Vagina (tissue), 2 donors: Measurements from ENCODE around the gene FCN3. TPM values are rescaled to one million over a fixed set of nuclear protein-coding genes. Genes with fewer than 3 reads are reported as not detected.
A peak's percentile ranks its signal among the peaks of the same experiment; 100 is the strongest.

ENCODE experiments used
- DNase-seq, 2 donors: peaks; one replicate each; pipeline ENCODE4 v3.0.0-alpha.2; 2017; ENCODE audit errors: extremely low spot score in 2 of 2
- H3K27ac ChIP-seq: fragments of 200-600 bp; sonication (generic); one replicate; pipeline ENCODE4 v1.5.1; 2019
- H3K27me3 ChIP-seq: fragments of 200-600 bp; sonication (generic); one replicate; pipeline ENCODE4 v1.5.1; 2019
- H3K36me3 ChIP-seq, 2 donors: fragments of 200-600 bp; sonication (generic); one replicate each; pipeline ENCODE4 v1.5.1; 2017 to 2019
- H3K4me1 ChIP-seq: fragments of 200-600 bp; sonication (generic); one replicate; pipeline ENCODE4 v1.5.1; 2019
- H3K4me3 ChIP-seq, 2 donors: fragments of 200-600 bp; sonication (generic); 1 replicate in 1 of 2; 2 replicates in 1 of 2; pipeline ENCODE4 v1.5.1; 2016 to 2019
- H3K9me3 ChIP-seq: fragments of 200-600 bp; sonication (generic); one replicate; pipeline ENCODE4 v1.5.1; 2019
- POLR2A ChIP-seq, 2 donors: fragments of 450-650 bp; IDR thresholded peaks; one replicate each; pipeline ENCODE4 v1.6.1; 2017; ENCODE audit warnings: antibody characterized with exemption in 2 of 2, mild to moderate bottlenecking in 2 of 2, moderate library complexity in 2 of 2
- POLR2AphosphoS5 ChIP-seq, 2 donors: sonication (generic); formaldehyde crosslinking; IDR thresholded peaks; one replicate each; pipeline ENCODE4 v1.9.0; 2017; ENCODE audit warnings: antibody characterized with exemption in 2 of 2, mild to moderate bottlenecking in 2 of 2, low read depth in 1 of 2; ENCODE audit not compliant: insufficient read depth in 1 of 2
- intact Hi-C: fragments of 100-400 bp; cut with DNase I; formaldehyde crosslinking; loops from one replicate; pipeline ENCODE4 v1.15.1; 2023
- total RNA-seq: library from RNA; depleted of rRNA; stranded (reverse); fragments of >200 nt; gene quantifications from one replicate; pipeline ENCODE4 v1.2.3, GENCODE V29; 2016
- TF ChIP-seq, protein P1 (sequence below), 3 experiments: fragments of 450-650 bp in 2 of 3; fragments of 200-600 bp in 1 of 3; sonication (generic) in 1 of 3; IDR thresholded peaks; one replicate each; pipeline ENCODE4 v1.5.1; 2017 to 2019; ENCODE audit warnings: antibody characterized with exemption in 3 of 3, mild to moderate bottlenecking in 2 of 3, moderate library complexity in 2 of 3

FCN3 gene
- total RNA-seq: 1.7 TPM

DNA sequence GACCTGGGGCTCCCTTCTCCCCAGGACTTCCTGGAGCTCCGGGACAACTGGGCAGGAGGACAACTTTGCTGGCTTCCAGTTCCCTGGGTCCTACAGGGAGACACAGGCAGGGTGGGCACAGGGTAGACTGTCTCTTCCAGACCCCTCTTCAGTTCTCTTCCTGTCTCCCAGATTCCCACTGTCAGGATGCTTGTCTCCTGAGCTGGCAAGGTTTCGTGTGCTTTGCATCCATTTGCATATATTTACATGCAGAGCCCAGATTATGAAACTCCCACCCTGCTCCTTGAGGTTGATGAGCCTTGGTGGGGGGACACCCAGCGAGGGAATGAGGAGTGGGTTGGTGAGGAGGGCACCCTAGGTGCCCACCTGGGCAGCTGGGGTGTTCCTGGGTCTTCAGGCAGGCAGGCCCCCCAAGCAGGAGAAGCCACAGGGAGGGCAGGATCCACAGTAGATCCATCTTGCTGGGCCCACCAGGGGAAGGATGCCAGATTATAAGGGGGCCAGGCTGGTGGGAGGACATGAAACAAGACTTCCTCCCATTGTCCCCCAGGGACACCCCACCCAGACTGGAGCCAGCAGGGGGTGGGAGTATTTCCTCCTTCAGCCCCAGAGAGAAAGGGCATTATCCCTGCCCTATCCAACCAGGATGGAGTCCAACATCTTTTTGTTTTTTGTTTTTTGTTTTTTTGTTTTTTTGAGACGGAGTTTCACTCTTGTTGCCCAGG, at the start of gene FCN3:
Gene FCN3, minus strand, starts transcription at position 463 of the 725 bp plus-strand sequence. Its CDS starts 6 bp downstream, at position 457.
- H3K27ac ChIP-seq: no peak within 1 kb of the TSS
- intact Hi-C loops: no loop called here
- DNase-seq: no peak
- no peaks in the 10 kb centered on the region for H3K9me3 ChIP-seq
- H3K4me3 ChIP-seq: no peak within 1 kb of the TSS
- TF ChIP-seq POLR2AphosphoS5 (IDR thresholded peaks at IDR 0.05; ENCODE audit: insufficient read depth in 1 of 2, low read depth in 1 of 2) (no peak), POLR2A (IDR thresholded peaks at IDR 0.05) (no peak)
- TF ChIP-seq, protein P1, sequence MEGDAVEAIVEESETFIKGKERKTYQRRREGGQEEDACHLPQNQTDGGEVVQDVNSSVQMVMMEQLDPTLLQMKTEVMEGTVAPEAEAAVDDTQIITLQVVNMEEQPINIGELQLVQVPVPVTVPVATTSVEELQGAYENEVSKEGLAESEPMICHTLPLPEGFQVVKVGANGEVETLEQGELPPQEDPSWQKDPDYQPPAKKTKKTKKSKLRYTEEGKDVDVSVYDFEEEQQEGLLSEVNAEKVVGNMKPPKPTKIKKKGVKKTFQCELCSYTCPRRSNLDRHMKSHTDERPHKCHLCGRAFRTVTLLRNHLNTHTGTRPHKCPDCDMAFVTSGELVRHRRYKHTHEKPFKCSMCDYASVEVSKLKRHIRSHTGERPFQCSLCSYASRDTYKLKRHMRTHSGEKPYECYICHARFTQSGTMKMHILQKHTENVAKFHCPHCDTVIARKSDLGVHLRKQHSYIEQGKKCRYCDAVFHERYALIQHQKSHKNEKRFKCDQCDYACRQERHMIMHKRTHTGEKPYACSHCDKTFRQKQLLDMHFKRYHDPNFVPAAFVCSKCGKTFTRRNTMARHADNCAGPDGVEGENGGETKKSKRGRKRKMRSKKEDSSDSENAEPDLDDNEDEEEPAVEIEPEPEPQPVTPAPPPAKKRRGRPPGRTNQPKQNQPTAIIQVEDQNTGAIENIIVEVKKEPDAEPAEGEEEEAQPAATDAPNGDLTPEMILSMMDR (IDR thresholded peaks at IDR 0.05): no peak
- no peaks in the 10 kb centered on the region for H3K36me3 ChIP-seq
- H3K4me1 ChIP-seq: peaks cover 36% of the 10 kb centered on the region
- no peaks in the 10 kb centered on the region for H3K27me3 ChIP-seq

DNA sequence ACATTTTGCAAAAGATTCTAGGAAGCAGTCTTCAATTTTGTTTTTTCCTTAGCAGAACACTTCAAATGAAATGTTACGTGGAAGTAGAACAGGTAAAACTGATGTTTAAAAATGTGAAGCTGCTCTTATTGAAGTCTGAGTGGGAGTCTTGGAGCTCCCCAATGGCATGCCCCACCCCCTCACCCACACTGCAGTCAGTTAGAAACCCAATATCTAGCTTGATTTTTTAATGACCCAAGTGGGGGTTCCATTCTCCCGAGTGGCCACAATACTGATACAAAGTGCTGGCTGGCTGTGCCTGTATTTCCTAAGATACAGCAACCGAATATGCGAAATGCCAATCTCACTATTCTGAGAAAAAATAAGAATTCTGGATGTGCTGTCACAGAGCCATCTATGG, 49.1 kb upstream of the FCN3 start:
- intact Hi-C loops: no loop called here
- TF ChIP-seq POLR2AphosphoS5 (IDR thresholded peaks at IDR 0.05; ENCODE audit: insufficient read depth in 1 of 2, low read depth in 1 of 2) (no peak), POLR2A (IDR thresholded peaks at IDR 0.05) (no peak)
- TF ChIP-seq, protein P1 (IDR thresholded peaks at IDR 0.05): no peak
- no peak overlapping the region for H3K4me3 ChIP-seq
- peak overlapping the region; percentile 24 for H3K27ac ChIP-seq
- H3K36me3 ChIP-seq: peaks cover 0 to 17% of the 10 kb centered on the region in 2 donors
- peaks cover 76% of the 10 kb centered on the region for H3K4me1 ChIP-seq
- H3K27me3 ChIP-seq: no peaks in the 10 kb centered on the region
- DNase-seq: no peak
- no peaks in the 10 kb centered on the region for H3K9me3 ChIP-seq

DNA sequence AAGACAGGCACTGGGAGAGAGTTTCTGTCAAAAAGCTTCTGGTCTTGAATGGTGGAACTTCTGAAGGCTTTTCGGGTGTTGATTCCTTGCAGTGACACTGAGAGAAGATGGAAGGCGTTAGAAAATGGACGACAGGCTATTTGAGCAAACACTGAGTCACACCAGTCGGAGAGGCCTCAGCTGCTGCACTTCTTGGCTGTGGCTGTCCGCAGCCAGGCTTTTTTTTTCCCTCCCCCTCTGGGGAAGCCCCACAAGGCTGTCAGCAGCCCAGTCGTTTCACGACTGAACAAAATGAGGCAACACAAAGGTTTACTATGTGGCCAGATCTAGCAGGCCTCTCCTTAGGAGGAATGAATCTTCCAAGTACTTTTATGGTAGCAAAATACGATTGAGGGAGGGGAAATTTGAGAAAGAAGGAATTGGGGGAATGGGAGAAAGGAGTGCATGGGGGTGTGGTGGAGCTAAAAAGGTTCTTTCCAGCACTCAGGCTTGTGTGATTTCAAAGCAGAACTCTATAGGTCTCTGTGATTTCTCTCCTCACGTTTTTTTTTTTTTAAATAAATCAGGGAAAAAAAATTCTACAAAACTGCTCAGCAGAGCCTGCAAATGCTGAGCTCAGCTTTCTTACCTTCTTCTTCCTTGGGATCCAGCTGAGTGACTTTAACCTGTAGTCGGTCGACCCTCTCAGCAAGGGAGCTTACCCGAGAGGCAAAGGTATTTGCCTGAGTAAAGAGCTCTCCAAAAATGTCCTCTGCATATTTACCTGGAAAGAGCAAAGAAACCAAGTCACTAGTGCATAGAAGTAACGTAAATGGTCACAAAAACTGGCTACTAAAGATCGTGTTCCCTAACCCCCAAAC, 43.9 kb upstream of the FCN3 start:
- Histone ChIP-seq H3K9me3 (no peaks in the 10 kb centered on the region), H3K27ac (peak overlapping the region; percentile 73), H3K27me3 (no peaks in the 10 kb centered on the region), H3K4me1 (peaks cover 62% of the 10 kb centered on the region), H3K4me3 (no peak overlapping the region), H3K36me3 (peaks cover 0 to 47% of the 10 kb centered on the region in 2 donors)
- TF ChIP-seq POLR2A (IDR thresholded peaks at IDR 0.05) (no peak), POLR2AphosphoS5 (IDR thresholded peaks at IDR 0.05; ENCODE audit: insufficient read depth in 1 of 2, low read depth in 1 of 2) (peak; percentile 66 to 89)
- no peak for DNase-seq
- intact Hi-C loops: loop anchor here (5.0 kb wide), 1 partner anchor 184 kb away; the partner anchor contains the start of gene AHDC1

DNA sequence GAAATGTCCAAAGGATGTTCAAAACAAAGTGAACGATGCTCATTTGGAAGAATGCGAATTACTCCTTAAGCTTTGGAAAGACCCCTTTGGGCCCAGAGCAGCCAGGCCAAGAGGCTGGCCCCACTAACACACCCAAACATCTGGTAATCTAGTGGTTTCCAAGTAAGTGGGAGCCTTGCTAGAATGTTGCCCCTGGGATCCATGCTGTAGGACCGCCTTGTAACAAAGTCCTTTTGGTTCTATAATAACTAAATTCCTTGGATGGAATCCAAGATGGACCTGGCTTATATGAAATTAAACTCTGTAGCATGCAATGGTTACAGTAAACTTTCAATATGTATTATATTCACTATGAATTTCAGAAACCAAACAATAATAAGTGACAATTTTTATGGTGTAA, 43.1 kb upstream of the FCN3 start:
- no peaks in the 10 kb centered on the region for H3K9me3 ChIP-seq
- H3K36me3 ChIP-seq: peaks cover 0 to 55% of the 10 kb centered on the region in 2 donors
- no peak for DNase-seq
- no peak for TF ChIP-seq POLR2AphosphoS5 (IDR thresholded peaks at IDR 0.05; ENCODE audit: insufficient read depth in 1 of 2, low read depth in 1 of 2)
- TF ChIP-seq, protein P1 (IDR thresholded peaks at IDR 0.05): no peak
- TF ChIP-seq POLR2A (IDR thresholded peaks at IDR 0.05): no peak
- no peak overlapping the region for H3K4me3 ChIP-seq
- H3K27me3 ChIP-seq: no peaks in the 10 kb centered on the region
- intact Hi-C loops: loop anchor here (5.0 kb wide), 1 partner anchor 185 kb away; the partner anchor contains the start of gene AHDC1
- peaks cover 56% of the 10 kb centered on the region for H3K4me1 ChIP-seq
- H3K27ac ChIP-seq: peak overlapping the region; percentile 73

DNA sequence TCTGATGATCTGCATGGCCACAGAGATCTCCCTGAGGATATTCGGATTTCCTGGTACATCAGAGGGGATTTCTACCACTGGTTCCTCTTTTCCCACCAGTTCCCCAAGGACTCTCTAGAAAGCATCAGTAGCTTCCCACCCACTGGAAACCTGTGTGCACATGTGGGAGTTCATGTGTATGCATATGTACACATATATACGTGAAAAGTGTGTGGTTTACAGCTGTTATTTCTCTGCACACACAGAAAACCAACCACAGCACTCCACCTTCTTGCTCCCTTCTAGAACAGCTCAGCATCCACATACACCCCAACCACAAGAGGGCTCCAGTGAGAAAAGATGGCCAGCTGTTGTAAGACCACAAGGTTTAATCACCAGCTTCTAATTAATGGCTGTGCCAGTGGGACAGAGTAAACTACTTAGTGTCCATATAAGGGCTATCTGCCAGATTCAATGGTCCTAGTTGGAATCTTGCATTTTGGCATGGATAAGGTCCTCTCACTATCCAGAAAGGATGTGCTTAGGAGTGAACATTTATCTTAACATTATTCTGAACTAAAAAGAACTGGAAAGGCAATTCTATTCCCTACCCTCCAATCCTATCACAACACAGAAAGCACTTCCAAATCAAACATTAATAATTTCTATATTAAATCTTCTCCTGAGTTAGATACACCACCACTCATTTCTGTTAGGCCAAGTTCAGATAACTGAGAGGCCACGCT, 41.9 kb upstream of the FCN3 start:
- H3K36me3 ChIP-seq: peaks cover 0 to 67% of the 10 kb centered on the region in 2 donors
- DNase-seq: no peak
- peaks cover 44% of the 10 kb centered on the region for H3K4me1 ChIP-seq
- no peak overlapping the region for H3K4me3 ChIP-seq
- no peak for TF ChIP-seq POLR2A (IDR thresholded peaks at IDR 0.05)
- TF ChIP-seq, protein P1 (IDR thresholded peaks at IDR 0.05): peak in 1 of 3 experiments; percentile 46
- peak overlapping the region; percentile 73 for H3K27ac ChIP-seq
- no peaks in the 10 kb centered on the region for H3K9me3 ChIP-seq
- intact Hi-C loops: loop anchor here (5.0 kb wide), 1 partner anchor 186 kb away; the partner anchor contains the start of gene AHDC1
- H3K27me3 ChIP-seq: no peaks in the 10 kb centered on the region
